WTC11 (cell line): ENCODE data around the gene SAA1.

Source experiments
- ZBTB21 ChIP-seq: sonication (generic); formaldehyde crosslinking; IDR thresholded peaks from 2 replicates; pipeline ENCODE4 v1.8.1; 2023; ENCODE audit warnings: mild to moderate bottlenecking, missing genetic modification reagents, borderline replicate concordance
- ZMAT4 ChIP-seq: fragments of 250-450 bp; sonication (Bioruptor Pico); IDR thresholded peaks from 2 replicates; pipeline ENCODE4 v1.9.0; 2021; ENCODE audit warnings: mild to moderate bottlenecking
- TF ChIP-seq, protein P1 (sequence below): sonication (generic); formaldehyde crosslinking; IDR thresholded peaks from 2 replicates; pipeline ENCODE4 v1.8.1; 2022; ENCODE audit warnings: missing genetic modification reagents, borderline replicate concordance
- TF ChIP-seq, protein P2 (sequence below): fragments of 200-600 bp; IDR thresholded peaks from 2 replicates; pipeline ENCODE4 v1.8.0; 2022; ENCODE audit warnings: antibody characterized with exemption
- TF ChIP-seq, protein P3 (sequence below): sonication (generic); formaldehyde crosslinking; IDR thresholded peaks from 2 replicates; pipeline ENCODE4 v1.8.0; 2022; ENCODE audit warnings: mild to moderate bottlenecking, missing genetic modification reagents

GRCh38 chr11:18253233-18253632 is 12.8 kb upstream of the SAA1 start:
- TF ChIP-seq ZMAT4 (no peak), ZBTB21 (no peak)
- TF ChIP-seq, protein P1, sequence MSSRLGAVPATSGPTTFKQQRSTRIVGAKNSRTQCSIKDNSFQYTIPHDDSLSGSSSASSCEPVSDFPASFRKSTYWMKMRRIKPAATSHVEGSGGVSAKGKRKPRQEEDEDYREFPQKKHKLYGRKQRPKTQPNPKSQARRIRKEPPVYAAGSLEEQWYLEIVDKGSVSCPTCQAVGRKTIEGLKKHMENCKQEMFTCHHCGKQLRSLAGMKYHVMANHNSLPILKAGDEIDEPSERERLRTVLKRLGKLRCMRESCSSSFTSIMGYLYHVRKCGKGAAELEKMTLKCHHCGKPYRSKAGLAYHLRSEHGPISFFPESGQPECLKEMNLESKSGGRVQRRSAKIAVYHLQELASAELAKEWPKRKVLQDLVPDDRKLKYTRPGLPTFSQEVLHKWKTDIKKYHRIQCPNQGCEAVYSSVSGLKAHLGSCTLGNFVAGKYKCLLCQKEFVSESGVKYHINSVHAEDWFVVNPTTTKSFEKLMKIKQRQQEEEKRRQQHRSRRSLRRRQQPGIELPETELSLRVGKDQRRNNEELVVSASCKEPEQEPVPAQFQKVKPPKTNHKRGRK (CRISPR knock-in tag): no peak
- TF ChIP-seq, protein P2, sequence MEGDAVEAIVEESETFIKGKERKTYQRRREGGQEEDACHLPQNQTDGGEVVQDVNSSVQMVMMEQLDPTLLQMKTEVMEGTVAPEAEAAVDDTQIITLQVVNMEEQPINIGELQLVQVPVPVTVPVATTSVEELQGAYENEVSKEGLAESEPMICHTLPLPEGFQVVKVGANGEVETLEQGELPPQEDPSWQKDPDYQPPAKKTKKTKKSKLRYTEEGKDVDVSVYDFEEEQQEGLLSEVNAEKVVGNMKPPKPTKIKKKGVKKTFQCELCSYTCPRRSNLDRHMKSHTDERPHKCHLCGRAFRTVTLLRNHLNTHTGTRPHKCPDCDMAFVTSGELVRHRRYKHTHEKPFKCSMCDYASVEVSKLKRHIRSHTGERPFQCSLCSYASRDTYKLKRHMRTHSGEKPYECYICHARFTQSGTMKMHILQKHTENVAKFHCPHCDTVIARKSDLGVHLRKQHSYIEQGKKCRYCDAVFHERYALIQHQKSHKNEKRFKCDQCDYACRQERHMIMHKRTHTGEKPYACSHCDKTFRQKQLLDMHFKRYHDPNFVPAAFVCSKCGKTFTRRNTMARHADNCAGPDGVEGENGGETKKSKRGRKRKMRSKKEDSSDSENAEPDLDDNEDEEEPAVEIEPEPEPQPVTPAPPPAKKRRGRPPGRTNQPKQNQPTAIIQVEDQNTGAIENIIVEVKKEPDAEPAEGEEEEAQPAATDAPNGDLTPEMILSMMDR: no peak
- TF ChIP-seq, protein P3, sequence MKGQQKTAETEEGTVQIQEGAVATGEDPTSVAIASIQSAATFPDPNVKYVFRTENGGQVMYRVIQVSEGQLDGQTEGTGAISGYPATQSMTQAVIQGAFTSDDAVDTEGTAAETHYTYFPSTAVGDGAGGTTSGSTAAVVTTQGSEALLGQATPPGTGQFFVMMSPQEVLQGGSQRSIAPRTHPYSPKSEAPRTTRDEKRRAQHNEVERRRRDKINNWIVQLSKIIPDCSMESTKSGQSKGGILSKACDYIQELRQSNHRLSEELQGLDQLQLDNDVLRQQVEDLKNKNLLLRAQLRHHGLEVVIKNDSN (CRISPR knock-in tag): no peak
